WTC11 (cell line): Measurements from ENCODE around the gene PIP4K2A. TPM values are rescaled to one million over a fixed set of nuclear protein-coding genes. Genes with fewer than 3 reads are reported as not detected.

Experiments used
- AFF4 ChIP-seq: sonication (generic); formaldehyde crosslinking; IDR thresholded peaks from 2 replicates; pipeline ENCODE4 v1.8.1; 2023; ENCODE audit warnings: mild to moderate bottlenecking, missing genetic modification reagents, borderline replicate concordance
- CBFB ChIP-seq: sonication (generic); formaldehyde crosslinking; IDR thresholded peaks from 2 replicates; pipeline ENCODE4 v1.8.1; 2022; ENCODE audit warnings: mild to moderate bottlenecking, low read depth, missing genetic modification reagents
- CDX4 ChIP-seq: fragments of 250-450 bp; sonication (Bioruptor Pico); IDR thresholded peaks from 2 replicates; pipeline ENCODE4 v1.9.0; 2021; ENCODE audit warnings: moderate library complexity, mild to moderate bottlenecking, inconsistent platforms, borderline replicate concordance
- CTCF ChIP-seq: fragments of 200-600 bp; IDR thresholded peaks from 2 replicates; pipeline ENCODE4 v1.8.0; 2022; ENCODE audit warnings: antibody characterized with exemption
- GABPB1 ChIP-seq: sonication (generic); formaldehyde crosslinking; IDR thresholded peaks from 2 replicates; pipeline ENCODE4 v1.8.1; 2023; ENCODE audit warnings: mild to moderate bottlenecking, missing genetic modification reagents
- IRF1 ChIP-seq: sonication (generic); formaldehyde crosslinking; IDR thresholded peaks from 2 replicates; pipeline ENCODE4 v1.8.0; 2023; ENCODE audit warnings: missing genetic modification reagents
- MXD4 ChIP-seq: fragments of 250-450 bp; sonication (Bioruptor Pico); IDR thresholded peaks from 2 replicates; pipeline ENCODE4 v1.8.0; 2021; ENCODE audit warnings: mild to moderate bottlenecking, moderate library complexity, borderline replicate concordance
- MYBL2 ChIP-seq: sonication (generic); formaldehyde crosslinking; IDR thresholded peaks from 2 replicates; pipeline ENCODE4 v1.8.1; 2023; ENCODE audit warnings: mild to moderate bottlenecking, moderate library complexity, missing genetic modification reagents
- PRRX2 ChIP-seq: fragments of 250-450 bp; sonication (Bioruptor Pico); IDR thresholded peaks from 2 replicates; pipeline ENCODE4 v1.8.0; 2021; ENCODE audit warnings: mild to moderate bottlenecking
- SMAD3 ChIP-seq: sonication (generic); formaldehyde crosslinking; IDR thresholded peaks from 2 replicates; pipeline ENCODE4 v1.8.0; 2022; ENCODE audit warnings: missing genetic modification reagents, mild to moderate bottlenecking, borderline replicate concordance
- TEAD1 ChIP-seq: sonication (generic); formaldehyde crosslinking; IDR thresholded peaks from 2 replicates; pipeline ENCODE4 v1.8.0; 2022; ENCODE audit warnings: mild to moderate bottlenecking, missing genetic modification reagents
- TEAD4 ChIP-seq: sonication (generic); formaldehyde crosslinking; IDR thresholded peaks from 2 replicates; pipeline ENCODE4 v1.8.0; 2022; ENCODE audit warnings: mild to moderate bottlenecking, missing genetic modification reagents
- ZNF281 ChIP-seq: sonication (generic); formaldehyde crosslinking; IDR thresholded peaks from 2 replicates; pipeline ENCODE4 v1.8.0; 2023; ENCODE audit warnings: mild to moderate bottlenecking, missing genetic modification reagents
- ZNF532 ChIP-seq: fragments of 250-450 bp; sonication (Bioruptor Pico); IDR thresholded peaks from 2 replicates; pipeline ENCODE4 v1.9.0; 2021; ENCODE audit warnings: mild to moderate bottlenecking, borderline replicate concordance
- total RNA-seq: library from RNA; stranded (reverse); gene quantifications from 3 replicates; pipeline ENCODE4 v1.2.3, GENCODE V29; 2021

PIP4K2A gene
- total RNA-seq, 1 experiment from 2014 or later: 47.5 TPM

GRCh38 chr10:22536620-22537019 lies 177.8 kb downstream of the PIP4K2A start (continued):
- TF ChIP-seq ZNF532 (no peak), AFF4 (no peak), MYBL2 (CRISPR knock-in tag) (no peak), PRRX2 (CRISPR knock-in tag) (no peak), ZNF281 (no peak), TEAD1 (CRISPR knock-in tag) (no peak), TEAD4 (CRISPR knock-in tag) (no peak), GABPB1 (CRISPR knock-in tag) (no peak), SMAD3 (CRISPR knock-in tag) (no peak), IRF1 (CRISPR knock-in tag) (no peak), CDX4 (CRISPR knock-in tag) (no peak), CTCF (no peak), CBFB (CRISPR knock-in tag) (no peak), MXD4 (CRISPR knock-in tag) (no peak)
